ENCODE measurements around the gene RETSAT. TPM values are rescaled to one million over a fixed set of nuclear protein-coding genes. Genes with fewer than 3 reads are reported as not detected.

RETSAT gene
- total and polyA plus RNA-seq, 2 of the 13 experiments (the other 11 are each of a cell fraction or from before 2014, with no cell fraction given) = 46.7 to 61.0 TPM

- TF ChIP-seq, protein P1, sequence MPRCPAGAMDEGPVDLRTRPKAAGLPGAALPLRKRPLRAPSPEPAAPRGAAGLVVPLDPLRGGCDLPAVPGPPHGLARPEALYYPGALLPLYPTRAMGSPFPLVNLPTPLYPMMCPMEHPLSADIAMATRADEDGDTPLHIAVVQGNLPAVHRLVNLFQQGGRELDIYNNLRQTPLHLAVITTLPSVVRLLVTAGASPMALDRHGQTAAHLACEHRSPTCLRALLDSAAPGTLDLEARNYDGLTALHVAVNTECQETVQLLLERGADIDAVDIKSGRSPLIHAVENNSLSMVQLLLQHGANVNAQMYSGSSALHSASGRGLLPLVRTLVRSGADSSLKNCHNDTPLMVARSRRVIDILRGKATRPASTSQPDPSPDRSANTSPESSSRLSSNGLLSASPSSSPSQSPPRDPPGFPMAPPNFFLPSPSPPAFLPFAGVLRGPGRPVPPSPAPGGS (CRISPR knock-in tag; IDR thresholded peaks at IDR 0.05) = peak; percentile 92
- TF ChIP-seq MBNL3 (CRISPR knock-in tag; conservative IDR thresholded peaks at IDR 0.05) = no peak
- TF ChIP-seq HOXA5 (CRISPR knock-in tag; IDR thresholded peaks at IDR 0.05) = peak; percentile 99
- peak; percentile 74; the same call in 1 of the 2 replicates for TF ChIP-seq ZNF431 (CRISPR knock-in tag; IDR thresholded peaks at IDR 0.05; ENCODE audit: borderline replicate concordance, low read depth)
- no peak for TF ChIP-seq ATF7 (IDR thresholded peaks at IDR 0.05)
- peak; percentile 89; the same call in 1 of the 2 replicates for TF ChIP-seq ATF7 (CRISPR knock-in tag; IDR thresholded peaks at IDR 0.05)
- no peak for TF ChIP-seq ZNF326 (CRISPR knock-in tag; IDR thresholded peaks at IDR 0.05; ENCODE audit: borderline replicate concordance)
- no peak; the same call in 1 of the 2 replicates for TF ChIP-seq KLF15 (CRISPR knock-in tag; IDR thresholded peaks at IDR 0.05; ENCODE audit: borderline replicate concordance)
- no peak; the same call in 1 of the 2 replicates for TF ChIP-seq ZNF251 (CRISPR knock-in tag; IDR thresholded peaks at IDR 0.05)
- no peak for TF ChIP-seq ZKSCAN5 (CRISPR knock-in tag; IDR thresholded peaks at IDR 0.05)
- TF ChIP-seq MYC (CRISPR knock-in tag; IDR thresholded peaks at IDR 0.05; ENCODE audit: borderline replicate concordance) = peak; percentile 85; the same call in 1 of the 2 replicates
- peak; percentile 59 for TF ChIP-seq BCL6 (CRISPR knock-in tag; IDR thresholded peaks at IDR 0.05)
- TF ChIP-seq ZNF451 (CRISPR knock-in tag; IDR thresholded peaks at IDR 0.05) = peak; percentile 32
- 0 out of 2 replicates have a peak, but pooled peaks have one; percentile 23 for TF ChIP-seq ZNF572 (CRISPR knock-in tag; IDR thresholded peaks at IDR 0.05)
- TF ChIP-seq E2F5 (CRISPR knock-in tag; conservative IDR thresholded peaks at IDR 0.05) = peak; percentile 81; the same call in 1 of the 2 replicates
- TF ChIP-seq ZBTB37 (CRISPR knock-in tag; IDR thresholded peaks at IDR 0.05) = no peak
- TF ChIP-seq CC2D1A (CRISPR knock-in tag; IDR thresholded peaks at IDR 0.05) = 0 out of 2 replicates have a peak, but pooled peaks have one; percentile 49
- TF ChIP-seq, protein P2, sequence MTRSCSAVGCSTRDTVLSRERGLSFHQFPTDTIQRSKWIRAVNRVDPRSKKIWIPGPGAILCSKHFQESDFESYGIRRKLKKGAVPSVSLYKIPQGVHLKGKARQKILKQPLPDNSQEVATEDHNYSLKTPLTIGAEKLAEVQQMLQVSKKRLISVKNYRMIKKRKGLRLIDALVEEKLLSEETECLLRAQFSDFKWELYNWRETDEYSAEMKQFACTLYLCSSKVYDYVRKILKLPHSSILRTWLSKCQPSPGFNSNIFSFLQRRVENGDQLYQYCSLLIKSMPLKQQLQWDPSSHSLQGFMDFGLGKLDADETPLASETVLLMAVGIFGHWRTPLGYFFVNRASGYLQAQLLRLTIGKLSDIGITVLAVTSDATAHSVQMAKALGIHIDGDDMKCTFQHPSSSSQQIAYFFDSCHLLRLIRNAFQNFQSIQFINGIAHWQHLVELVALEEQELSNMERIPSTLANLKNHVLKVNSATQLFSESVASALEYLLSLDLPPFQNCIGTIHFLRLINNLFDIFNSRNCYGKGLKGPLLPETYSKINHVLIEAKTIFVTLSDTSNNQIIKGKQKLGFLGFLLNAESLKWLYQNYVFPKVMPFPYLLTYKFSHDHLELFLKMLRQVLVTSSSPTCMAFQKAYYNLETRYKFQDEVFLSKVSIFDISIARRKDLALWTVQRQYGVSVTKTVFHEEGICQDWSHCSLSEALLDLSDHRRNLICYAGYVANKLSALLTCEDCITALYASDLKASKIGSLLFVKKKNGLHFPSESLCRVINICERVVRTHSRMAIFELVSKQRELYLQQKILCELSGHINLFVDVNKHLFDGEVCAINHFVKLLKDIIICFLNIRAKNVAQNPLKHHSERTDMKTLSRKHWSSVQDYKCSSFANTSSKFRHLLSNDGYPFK (CRISPR knock-in tag; IDR thresholded peaks at IDR 0.05; ENCODE audit: borderline replicate concordance) = peak; percentile 90
- peak; percentile 82; the same call in 1 of the 2 replicates for TF ChIP-seq ZNF607 (CRISPR knock-in tag; IDR thresholded peaks at IDR 0.05; ENCODE audit: borderline replicate concordance)
- TF ChIP-seq ZNF496 (CRISPR knock-in tag; IDR thresholded peaks at IDR 0.05; ENCODE audit: insufficient replicate concordance) = no peak
- TF ChIP-seq TCF12 (IDR thresholded peaks at IDR 0.05) = no peak
- TF ChIP-seq TCF12 (CRISPR knock-in tag; IDR thresholded peaks at IDR 0.05) = no peak
- peak; percentile 94 for TF ChIP-seq RBFOX2 (IDR thresholded peaks at IDR 0.05; ENCODE audit: low read depth, low read length)
- TF ChIP-seq NFIB (CRISPR knock-in tag; IDR thresholded peaks at IDR 0.05; ENCODE audit: borderline replicate concordance) = no peak
Observed at GRCh38 chr2:85354286-85355072, at the start of gene RETSAT, which contains the start of gene ELMOD3 (continued).

Data from HepG2 (cell line).